Erythroblast (primary cell): ENCODE results near the gene KDSR.

ENCODE experiments used
- GATA1 ChIP-seq: IDR thresholded peaks from 2 replicates; pipeline ENCODE4 v1.6.1; 2011; ENCODE audit warnings: low read depth, mild to moderate bottlenecking, control low read depth, low read length, moderate library complexity
- POLR2A ChIP-seq: IDR thresholded peaks from 2 replicates; pipeline ENCODE4 v1.6.1; 2011; ENCODE audit warnings: mild to moderate bottlenecking, low read length

DNA sequence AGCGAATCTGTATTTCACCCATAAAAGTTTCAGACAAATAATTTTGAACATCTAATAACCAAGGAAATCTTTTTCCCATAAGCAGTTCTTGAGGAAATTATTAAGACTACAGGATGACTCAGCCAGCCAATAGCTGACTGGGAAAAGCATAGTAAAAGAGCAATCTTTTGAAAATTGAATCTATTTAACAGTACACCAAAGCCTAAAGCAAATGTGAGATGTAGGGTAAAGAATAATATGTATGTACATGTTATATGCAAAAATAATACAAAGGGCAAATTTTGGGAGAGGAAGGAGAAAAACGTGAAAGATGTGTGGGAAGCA lies 12.6 kb upstream of the KDSR start:
- TF ChIP-seq POLR2A (no peak), GATA1 (no peak)
